T47D (cell line): Measurements from ENCODE around the gene SNX19.

Experiments
- DNase-seq, 2 experiments: peaks; one replicate each; pipeline versions ENCODE4 v3.0.0 to v3.0.0-alpha.2; 2011 to 2012; ENCODE audit warnings: low read depth in 1 of 2, low spot score in 1 of 2
- JUND ChIP-seq: IDR thresholded peaks from 2 replicates; pipeline ENCODE4 v1.6.1; 2012; ENCODE audit warnings: low read depth
- in situ Hi-C: cut with HindIII; loops from 2 replicates; pipeline ENCODE4 v1.10.0; 2016; ENCODE audit warnings: low sequenced_read_pairs, low pct_unique_long_range_greater_than_20kb

SNX19 gene

GRCh38 chr11:130897262-130898182, 18.8 kb downstream of the SNX19 start:
- TF ChIP-seq JUND: no peak
- no peak for DNase-seq
- in situ Hi-C loops: no loop called here

GRCh38 chr11:130894322-130895025, 21.8 kb downstream of the SNX19 start:
- DNase-seq: peak; percentile 69 to 90
- in situ Hi-C loops: no loop called here
- TF ChIP-seq JUND: no peak

GRCh38 chr11:130892861-130893260, 23.4 kb downstream of the SNX19 start:
- DNase-seq: no peak
- in situ Hi-C loops: no loop called here
- no peak for TF ChIP-seq JUND

GRCh38 chr11:130891326-130891725, 25.0 kb downstream of the SNX19 start:
- in situ Hi-C loops: no loop called here
- no peak for DNase-seq

GRCh38 chr11:130890039-130890745, 26.1 kb downstream of the SNX19 start:
- DNase-seq: no peak
- in situ Hi-C loops: no loop called here
- TF ChIP-seq JUND: no peak

More at GRCh38 chr11:130891326-130891725, 25.0 kb downstream of the SNX19 start:
- TF ChIP-seq JUND: no peak

GRCh38 chr11:130888790-130889189, 27.5 kb downstream of the SNX19 start:
- no peak for DNase-seq
- TF ChIP-seq JUND: no peak
- in situ Hi-C loops: no loop called here

- DNase-seq: peak in 1 of 2 experiments; percentile 25
- in situ Hi-C loops: no loop called here
- no peak for TF ChIP-seq JUND
These were observed 29.6 kb downstream of the SNX19 start for GRCh38 chr11:130886704-130887103.

GRCh38 chr11:130882138-130882551, 34.1 kb downstream of the SNX19 start:
- in situ Hi-C loops: no loop called here
- DNase-seq: peak in 1 of 2 experiments; percentile 26
- TF ChIP-seq JUND: no peak

- DNase-seq: peak in 1 of 2 experiments; percentile 53
- no peak for TF ChIP-seq JUND
- in situ Hi-C loops: no loop called here
These were observed 34.7 kb downstream of the SNX19 start for GRCh38 chr11:130881475-130882137.

- no peak for DNase-seq
- in situ Hi-C loops: no loop called here
- TF ChIP-seq JUND: no peak
These were observed 36.4 kb downstream of the SNX19 start for GRCh38 chr11:130879836-130880235.

- no peak for DNase-seq
- in situ Hi-C loops: no loop called here
- no peak for TF ChIP-seq JUND
These were observed 39.1 kb downstream of the SNX19 start for GRCh38 chr11:130876931-130877915.
